Body of pancreas (tissue), 4 donors: ENCODE results near the gene LMO7. TPM values are rescaled to one million over a fixed set of nuclear protein-coding genes. Genes with fewer than 3 reads are reported as not detected.

ENCODE experiments used
- ATAC-seq: fragments of 150-250 bp; one replicate; pipeline ENCODE4 v1.9.1; 2016
- DNase-seq, 4 donors: peaks; one replicate each; pipeline ENCODE4 v3.0.0-alpha.2; 2019
- H3K27ac ChIP-seq, 4 donors: fragments of 200-600 bp; sonication (generic); 1 replicate in 3 of 4; 2 replicates in 1 of 4; pipeline versions ENCODE4 v1.5.1 to v1.6.1; 2016 to 2019; ENCODE audit warnings: mild to moderate bottlenecking in 1 of 4, mixed read lengths in 1 of 4, moderate library complexity in 1 of 4
- H3K27me3 ChIP-seq, 2 donors: fragments of 200-600 bp; sonication (generic); one replicate each; pipeline ENCODE4 v1.6.0; 2016; ENCODE audit warnings: mild to moderate bottlenecking in 1 of 2
- H3K36me3 ChIP-seq, 2 donors: fragments of 200-600 bp; sonication (generic); replicated peaks in 1 of 2; 2 replicates each; pipeline ENCODE4 v1.5.1; 2016; ENCODE audit warnings: low read depth in 2 of 2; ENCODE audit not compliant: insufficient read depth in 1 of 2
- H3K4me1 ChIP-seq: fragments of 200-600 bp; sonication (generic); one replicate; pipeline ENCODE4 v1.6.0; 2016
- H3K4me3 ChIP-seq, 2 donors: fragments of 200-600 bp; sonication (generic); 1 replicate in 1 of 2; 2 replicates in 1 of 2; pipeline ENCODE4 v1.5.1; 2016 to 2019
- H3K9me3 ChIP-seq, 3 donors: fragments of 200-600 bp; sonication (generic); 1 replicate in 2 of 3; 2 replicates in 1 of 3; pipeline ENCODE4 v1.5.1; 2016
- CTCF ChIP-seq, 7 experiments: fragments of 450-650 bp in 4 of 7; fragments of 200-600 bp in 3 of 7; sonication (generic) in 3 of 7; IDR thresholded peaks; one replicate each; pipeline ENCODE4 v1.5.1; 2016 to 2019; ENCODE audit warnings: antibody characterized with exemption in 7 of 7
- POLR2A ChIP-seq, 3 donors: fragments of 450-650 bp; IDR thresholded peaks; one replicate each; pipeline ENCODE4 v1.6.1; 2016; ENCODE audit warnings: antibody characterized with exemption in 3 of 3, mild to moderate bottlenecking in 2 of 3
- WGBS, 2 donors: methylation state at CpG; one replicate each; pipeline ENCODE4 v1.1.5; 2017; 5-methylcytosine and 5-hydroxymethylcytosine counted together
- intact Hi-C: fragments of 100-400 bp; cut with DNase I; formaldehyde crosslinking; loops from one replicate; pipeline ENCODE4 v1.15.1; 2023
- total RNA-seq, 2 donors: library from RNA; depleted of rRNA; stranded (reverse); fragments of >200 nt; gene quantifications; one replicate each; pipeline ENCODE4 v1.1.0, GENCODE V29; 2016

LMO7 gene
- total RNA-seq, 2 donors from 2014 or later, result 50.6 to 56.0 TPM

- TF ChIP-seq CTCF (IDR thresholded peaks at IDR 0.05), result no peak
- TF ChIP-seq POLR2A (IDR thresholded peaks at IDR 0.05), result no peak
- Histone ChIP-seq H3K4me1 (no peaks in the 10 kb centered on the region), H3K27ac (no peak overlapping the region), H3K4me3 (no peak overlapping the region), H3K27me3 (no peaks in the 10 kb centered on the region), H3K36me3 (no peaks in the 10 kb centered on the region), H3K9me3 (no peaks in the 10 kb centered on the region)
- WGBS, 2 donors, result 76 to 79% methylated on average over 1 of the region's 1 CpG
- intact Hi-C loops, result no loop called here
- DNase-seq (no peak), ATAC-seq (no peak)
Measured at GRCh38 chr13:75882261-75882660, 246.1 kb downstream of the LMO7 start.

GRCh38 chr13:75889427-75889826 is 253.3 kb downstream of the LMO7 start:
- no peak for DNase-seq
- ATAC-seq, result no peak
- Histone ChIP-seq H3K4me1 (no peaks in the 10 kb centered on the region), H3K9me3 (no peaks in the 10 kb centered on the region), H3K27me3 (no peaks in the 10 kb centered on the region), H3K27ac (no peak overlapping the region), H3K4me3 (no peak overlapping the region), H3K36me3 (no peaks in the 10 kb centered on the region)
- TF ChIP-seq CTCF (IDR thresholded peaks at IDR 0.05) (no peak), POLR2A (IDR thresholded peaks at IDR 0.05) (no peak)
- intact Hi-C loops, result no loop called here

- H3K9me3 ChIP-seq, result no peaks in the 10 kb centered on the region
- intact Hi-C loops, result no loop called here
- H3K36me3 ChIP-seq, result no peaks in the 10 kb centered on the region
- H3K27me3 ChIP-seq, result no peaks in the 10 kb centered on the region
- no peak overlapping the region for H3K27ac ChIP-seq
- H3K4me1 ChIP-seq, result no peaks in the 10 kb centered on the region
- DNase-seq (no peak), ATAC-seq (no peak)
- WGBS, 2 donors, result 66 to 76% methylated on average over 3 of the region's 3 CpGs
- H3K4me3 ChIP-seq, result no peak overlapping the region
- TF ChIP-seq CTCF (IDR thresholded peaks at IDR 0.05) (no peak), POLR2A (IDR thresholded peaks at IDR 0.05) (no peak)
Measured at GRCh38 chr13:75895168-75895567, 259.0 kb downstream of the LMO7 start.

GRCh38 chr13:75896271-75896670 is 260.1 kb downstream of the LMO7 start:
- Histone ChIP-seq H3K4me3 (no peak overlapping the region), H3K9me3 (no peaks in the 10 kb centered on the region), H3K27ac (no peak overlapping the region), H3K36me3 (no peaks in the 10 kb centered on the region), H3K4me1 (no peaks in the 10 kb centered on the region), H3K27me3 (no peaks in the 10 kb centered on the region)
- ATAC-seq (no peak), DNase-seq (no peak)
- intact Hi-C loops, result no loop called here
- TF ChIP-seq POLR2A (IDR thresholded peaks at IDR 0.05) (no peak), CTCF (IDR thresholded peaks at IDR 0.05) (no peak)
- whole genome bisulfite sequencing, 2 donors, result 59 to 63% methylated on average over 2 of the region's 2 CpGs

GRCh38 chr13:75897386-75897785 is 261.3 kb downstream of the LMO7 start:
- Histone ChIP-seq H3K36me3 (no peaks in the 10 kb centered on the region), H3K27ac (no peak overlapping the region), H3K4me3 (no peak overlapping the region), H3K27me3 (no peaks in the 10 kb centered on the region), H3K4me1 (no peaks in the 10 kb centered on the region), H3K9me3 (no peaks in the 10 kb centered on the region)
- intact Hi-C loops, result no loop called here
- WGBS, 2 donors, result 49 to 51% methylated on average over 3 of the region's 3 CpGs
- ATAC-seq (no peak), DNase-seq (no peak)
- TF ChIP-seq POLR2A (IDR thresholded peaks at IDR 0.05) (no peak), CTCF (IDR thresholded peaks at IDR 0.05) (no peak)
